Activated naive CD4-positive, alpha-beta T cell treated with Interleukin-2 at 50 U/mL for 16 hours (primary cell): ENCODE results near the gene ETNPPL.

ENCODE experiments used
- DNase-seq: peaks from one replicate; pipeline ENCODE4 v3.0.0-alpha.2; 2020

The ETNPPL gene

DNA sequence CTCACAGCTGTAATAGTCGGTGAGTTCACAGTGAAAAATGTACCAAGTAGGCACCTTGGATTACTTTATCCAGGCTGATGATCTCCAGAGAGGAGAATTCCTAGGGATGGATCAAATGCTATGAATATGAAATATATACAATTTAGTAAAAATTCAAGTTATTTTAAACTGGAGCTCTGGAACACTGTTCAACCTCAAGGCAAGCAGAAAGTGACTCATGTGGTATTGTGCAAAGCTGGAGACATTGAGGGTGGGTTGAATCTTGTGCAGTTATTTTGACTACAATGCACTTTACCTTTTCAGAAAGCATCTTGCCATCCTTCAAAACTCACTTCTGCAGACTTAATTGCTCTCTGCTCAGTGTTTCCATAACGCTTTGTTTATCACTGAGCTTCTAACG, 69.0 kb downstream of the ETNPPL start:
- no peak for DNase-seq

DNA sequence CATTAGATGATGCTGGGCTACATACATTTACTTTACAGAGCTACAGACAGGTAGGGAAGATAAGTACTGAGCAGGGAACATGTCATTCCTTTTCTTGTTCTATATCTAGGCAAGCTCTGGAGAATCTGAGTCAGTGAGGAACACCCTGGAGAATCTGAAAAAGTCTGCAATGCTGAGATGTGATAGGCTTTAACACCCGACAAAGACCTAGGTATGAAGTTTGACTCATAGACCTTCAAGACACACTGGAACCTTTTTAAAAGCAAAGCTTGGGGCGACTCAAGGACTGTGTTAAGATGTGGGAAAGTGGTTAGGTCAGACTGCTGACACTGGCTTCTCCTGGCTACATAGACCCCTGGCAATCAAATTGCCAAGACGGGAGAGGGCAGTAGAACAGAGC, 69.6 kb downstream of the ETNPPL start:
- no peak for DNase-seq
